Lower lobe of right lung (tissue), 2 donors: ENCODE data around the gene ITIH5. TPM values are rescaled to one million over a fixed set of nuclear protein-coding genes. Genes with fewer than 3 reads are reported as not detected.

Experiments
- ATAC-seq, 2 donors: fragments of 200-7000 bp; cut with Tn5 transposase; one replicate each; pipeline ENCODE4 v1.9.1; 2020 to 2022; ENCODE audit warnings: mild to moderate bottlenecking in 2 of 2, moderate library complexity in 2 of 2
- DNase-seq: peaks from one replicate; pipeline ENCODE4 v3.0.0-alpha.2; 2020
- H3K27ac ChIP-seq: fragments of 200-600 bp; one replicate; pipeline ENCODE4 v1.8.0; 2022
- H3K27me3 ChIP-seq: fragments of 200-600 bp; one replicate; pipeline ENCODE4 v1.8.0; 2022; ENCODE audit warnings: low read depth
- H3K36me3 ChIP-seq: fragments of 200-600 bp; one replicate; pipeline ENCODE4 v1.8.0; 2022; ENCODE audit warnings: mild to moderate bottlenecking
- H3K4me1 ChIP-seq: fragments of 200-600 bp; one replicate; pipeline ENCODE4 v1.8.0; 2022
- H3K4me3 ChIP-seq: fragments of 200-600 bp; one replicate; pipeline ENCODE4 v1.8.0; 2022; ENCODE audit warnings: mild to moderate bottlenecking
- H3K9me3 ChIP-seq: fragments of 200-600 bp; one replicate; pipeline ENCODE4 v1.8.0; 2022
- CTCF ChIP-seq: fragments of 200-600 bp; IDR thresholded peaks from one replicate; pipeline ENCODE4 v1.8.0; 2022; ENCODE audit warnings: antibody characterized with exemption, mild to moderate bottlenecking
- intact Hi-C: fragments of 100-400 bp; cut with DNase I; formaldehyde crosslinking; loops from one replicate; pipeline ENCODE4 v1.11.0; 2022
- total RNA-seq: library from RNA; stranded (reverse); fragmentation: NEBNext Ultra II Directional; extraction: Animal tissue kit (Norgen Biotek cat#: 25700); gene quantifications from one replicate; pipeline ENCODE4 v1.2.1, GENCODE V29; 2021
- donor health status: DM: no; HTN: yes; CAD: no; lungs with severe emphysema.

ITIH5 gene
- total RNA-seq, 1 donor from 2014 or later, result 14.8 TPM

- ATAC-seq (no peak), DNase-seq (no peak)
- H3K27ac ChIP-seq, result no peak overlapping the region
Observed at GRCh38 chr10:7547206-7547605, 119.6 kb downstream of the ITIH5 start.

GRCh38 chr10:7546385-7546967 lies 120.3 kb downstream of the ITIH5 start:
- no peak for DNase-seq
- H3K27ac ChIP-seq, result no peak overlapping the region

More at GRCh38 chr10:7547206-7547605, 119.6 kb downstream of the ITIH5 start:
- intact Hi-C loops, result no loop called here
- H3K36me3 ChIP-seq, result no peaks in the 10 kb centered on the region
- no peak overlapping the region for H3K4me3 ChIP-seq
- no peaks in the 10 kb centered on the region for H3K4me1 ChIP-seq
- H3K9me3 ChIP-seq, result no peaks in the 10 kb centered on the region
- H3K27me3 ChIP-seq, result no peaks in the 10 kb centered on the region
- no peak for TF ChIP-seq CTCF

GRCh38 chr10:7545792-7546191 lies 121.0 kb downstream of the ITIH5 start:
- H3K9me3 ChIP-seq, result no peaks in the 10 kb centered on the region
- no peaks in the 10 kb centered on the region for H3K27me3 ChIP-seq
- DNase-seq, result no peak
- peaks cover 4% of the 10 kb centered on the region for H3K4me1 ChIP-seq
- no peak overlapping the region for H3K4me3 ChIP-seq
- TF ChIP-seq CTCF, result no peak
- ATAC-seq, result no peak
- H3K27ac ChIP-seq, result no peak overlapping the region
- no peaks in the 10 kb centered on the region for H3K36me3 ChIP-seq
- intact Hi-C loops, result no loop called here

More at GRCh38 chr10:7546385-7546967, 120.3 kb downstream of the ITIH5 start:
- no peaks in the 10 kb centered on the region for H3K27me3 ChIP-seq
- no peak overlapping the region for H3K4me3 ChIP-seq
- intact Hi-C loops, result no loop called here
- ATAC-seq, result no peak
- peaks cover 4% of the 10 kb centered on the region for H3K4me1 ChIP-seq
- TF ChIP-seq CTCF, result no peak
- no peaks in the 10 kb centered on the region for H3K36me3 ChIP-seq
- no peaks in the 10 kb centered on the region for H3K9me3 ChIP-seq

- Histone ChIP-seq H3K4me1 (peaks cover 4% of the 10 kb centered on the region), H3K4me3 (no peak overlapping the region), H3K36me3 (no peaks in the 10 kb centered on the region), H3K9me3 (no peaks in the 10 kb centered on the region), H3K27me3 (no peaks in the 10 kb centered on the region), H3K27ac (no peak overlapping the region)
- intact Hi-C loops, result no loop called here
- ATAC-seq (no peak), DNase-seq (no peak)
- no peak for TF ChIP-seq CTCF
Observed at GRCh38 chr10:7545261-7545660, 121.5 kb downstream of the ITIH5 start.

GRCh38 chr10:7544203-7544602 lies 122.6 kb downstream of the ITIH5 start:
- ATAC-seq, result no peak
- H3K9me3 ChIP-seq, result no peaks in the 10 kb centered on the region
- H3K36me3 ChIP-seq, result no peaks in the 10 kb centered on the region
- no peak overlapping the region for H3K27ac ChIP-seq
- peaks cover 4% of the 10 kb centered on the region for H3K4me1 ChIP-seq
- TF ChIP-seq CTCF, result no peak
- H3K4me3 ChIP-seq, result no peak overlapping the region
- intact Hi-C loops, result no loop called here
- no peak for DNase-seq
- no peaks in the 10 kb centered on the region for H3K27me3 ChIP-seq
